GM21529 (cell line): ENCODE results near the gene NCOA6.
"Not testable (repeated sequence)": the region's sequence is repeated elsewhere in the genome, so short reads cannot be mapped to it uniquely, and the experiment has no call there.

Experiments used
- ATAC-seq: cut with Tn5 transposase; IDR thresholded peaks from one replicate; pipeline ENCODE4 v1.9.1; 2021; ENCODE audit not compliant: unreplicated experiment

Gene NCOA6

DNA sequence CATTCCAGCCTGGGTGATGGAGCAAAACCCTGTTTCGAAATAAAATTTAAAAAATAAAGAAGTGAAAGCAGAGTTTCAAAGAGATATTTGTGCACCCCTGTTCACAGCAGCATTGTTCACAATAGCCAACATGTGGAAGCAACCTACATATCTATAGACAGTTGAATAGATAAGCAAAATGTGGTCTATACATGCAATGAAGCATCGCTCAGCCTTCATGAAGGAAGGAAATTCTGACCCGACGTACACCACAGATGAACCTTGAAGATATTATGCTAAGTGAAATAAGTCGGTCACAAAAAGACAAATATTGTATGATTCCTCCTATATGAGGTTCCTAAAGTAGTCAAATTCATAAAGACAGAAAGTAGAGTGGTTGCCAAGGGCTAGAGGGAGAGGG lies 6.5 kb upstream of the NCOA6 start:
- no peak for ATAC-seq

DNA sequence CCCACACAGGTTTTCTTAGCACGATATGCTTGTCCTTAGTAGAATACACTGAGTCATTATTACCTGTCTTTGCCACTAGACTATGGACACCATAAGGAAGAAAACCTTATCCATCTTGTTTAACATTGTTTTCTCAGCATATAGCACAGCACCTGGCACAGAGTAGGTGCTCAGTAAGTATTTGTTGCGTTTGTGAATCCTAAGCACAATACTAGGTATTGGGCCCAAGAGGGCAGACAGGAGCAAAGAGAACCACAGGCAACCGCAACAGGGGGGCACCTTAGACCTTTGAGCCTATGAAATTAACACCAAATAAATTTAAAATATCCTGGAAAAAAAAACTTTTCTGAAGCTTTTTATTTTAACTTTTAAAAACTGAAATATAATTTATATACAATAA lies 3.7 kb upstream of the NCOA6 start:
- ATAC-seq: no peak

DNA sequence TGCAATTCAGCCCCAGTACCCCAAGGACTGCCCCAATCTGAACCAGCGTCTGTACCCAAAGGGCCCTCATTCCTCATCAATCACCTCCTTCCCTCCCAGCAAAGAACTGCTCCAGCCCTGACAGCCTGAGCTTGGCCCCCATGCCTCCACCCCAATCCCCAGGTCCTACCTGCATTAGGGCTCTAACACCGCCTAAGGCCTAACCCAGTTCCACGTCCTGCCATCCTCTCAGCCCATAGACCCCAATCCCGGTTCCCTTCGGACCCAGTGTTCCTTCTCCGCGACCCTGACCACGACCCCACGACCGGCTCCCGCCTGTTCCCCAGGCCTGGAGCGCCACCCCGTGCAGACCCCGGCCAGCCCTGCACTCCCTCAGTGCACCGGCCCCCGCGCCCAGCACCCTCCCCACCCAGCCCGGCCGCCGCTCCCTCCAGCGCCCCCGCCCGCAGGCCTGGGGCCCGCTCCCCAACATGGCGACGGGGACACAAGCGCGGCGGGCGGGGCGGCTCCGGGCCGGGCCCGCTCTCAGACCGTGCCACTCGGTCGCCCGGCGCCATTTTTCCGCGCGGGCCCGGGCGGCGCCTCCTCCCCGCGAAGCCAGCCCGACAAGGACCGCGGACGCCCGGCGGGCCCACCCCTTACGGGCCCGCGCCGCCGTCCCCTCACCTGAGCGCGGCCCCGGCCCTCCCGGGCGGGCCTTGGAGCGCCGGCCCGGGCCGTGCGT lies 483 bp downstream of the NCOA6 start:
- peak; percentile 73 for ATAC-seq

DNA sequence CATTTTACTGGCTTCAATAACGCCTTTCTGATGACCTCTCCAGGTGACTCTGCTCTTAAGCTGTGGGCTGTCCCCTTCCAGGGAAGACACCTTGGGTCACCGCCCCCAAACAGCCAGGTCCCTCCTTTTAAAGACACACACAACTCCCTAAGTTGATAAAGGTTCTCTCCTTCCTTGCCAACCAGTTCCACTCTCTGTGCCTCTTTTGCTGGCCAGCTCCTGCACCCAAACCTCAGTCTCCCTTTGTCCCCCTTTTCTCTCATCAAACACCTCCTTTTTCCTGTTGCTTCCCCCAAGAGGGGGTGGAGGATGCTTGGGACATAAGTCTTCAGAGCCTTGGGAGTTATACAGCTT lies 1.0 kb downstream of the NCOA6 start:
- peak; percentile 66 for ATAC-seq

DNA sequence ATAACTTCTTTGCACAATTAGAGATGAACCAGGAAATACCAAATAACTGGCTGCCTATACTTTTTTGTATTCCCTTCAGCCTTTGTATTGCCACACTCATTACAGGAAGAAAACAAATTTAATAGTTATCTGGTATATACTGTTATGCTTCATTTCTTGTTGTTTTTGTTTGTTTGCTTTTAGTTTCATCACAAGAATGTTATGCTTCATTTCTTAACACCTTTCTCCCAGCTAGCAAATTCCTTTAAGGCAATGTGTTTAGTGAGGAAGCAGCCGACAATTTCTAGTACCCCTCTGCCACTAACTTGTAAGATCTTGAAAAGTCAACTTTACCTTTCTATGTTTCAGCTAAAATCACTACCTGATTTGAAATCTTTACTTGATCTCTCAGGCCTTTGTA lies 1.4 kb downstream of the NCOA6 start:
- ATAC-seq: no peak

DNA sequence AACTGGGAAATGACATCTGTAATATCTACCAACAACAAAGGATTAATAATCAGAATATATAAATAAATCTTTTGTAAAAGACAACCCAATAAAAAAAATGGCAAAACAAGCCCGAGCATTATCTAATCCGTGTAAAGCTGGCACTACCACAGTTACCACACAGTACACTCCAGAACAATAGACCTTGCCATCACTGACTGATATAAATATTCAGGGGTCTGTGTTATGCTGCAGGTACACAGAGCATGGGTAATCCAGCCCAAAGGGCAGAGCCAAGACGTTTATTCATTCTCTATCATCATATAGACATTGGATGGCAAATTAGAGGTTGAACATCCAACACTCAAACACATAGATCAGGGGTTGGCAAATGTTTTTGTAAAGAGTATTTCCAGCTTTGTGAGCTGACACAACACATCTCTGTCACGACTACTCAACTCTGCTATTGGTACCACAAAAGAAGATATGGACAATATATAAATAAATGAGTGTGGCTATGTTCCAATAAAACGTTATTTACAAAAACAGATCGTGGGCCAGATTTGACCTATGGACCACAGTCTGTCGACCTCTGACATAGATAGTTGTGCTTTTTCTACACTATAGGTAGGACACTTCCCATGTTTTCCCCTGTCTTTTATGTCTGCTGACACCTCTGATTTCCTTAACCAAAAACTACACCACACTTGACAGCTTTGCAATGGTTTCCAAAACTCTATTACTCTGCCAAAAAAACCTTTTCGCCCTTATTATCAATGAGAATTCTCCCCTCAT lies 4.5 kb downstream of the NCOA6 start:
- no peak for ATAC-seq

DNA sequence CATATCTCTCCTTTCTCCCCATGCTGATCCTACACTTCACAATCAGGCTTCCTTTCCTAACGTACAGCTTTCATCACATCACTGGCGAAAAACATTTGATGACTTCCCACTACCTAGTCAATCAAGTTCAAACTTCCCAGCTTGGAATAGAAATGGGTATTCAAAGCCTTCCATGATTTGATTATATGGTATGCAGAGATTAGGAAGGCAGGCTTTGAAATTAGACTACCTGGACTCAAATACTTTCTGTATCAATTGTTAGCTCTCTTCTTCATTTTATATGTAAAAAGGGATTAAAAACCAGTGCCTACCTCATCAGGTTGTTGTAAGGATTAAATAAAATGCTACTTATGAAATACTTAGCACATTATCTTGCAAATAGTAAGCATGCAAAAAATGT lies 7.7 kb downstream of the NCOA6 start:
- no peak for ATAC-seq

DNA sequence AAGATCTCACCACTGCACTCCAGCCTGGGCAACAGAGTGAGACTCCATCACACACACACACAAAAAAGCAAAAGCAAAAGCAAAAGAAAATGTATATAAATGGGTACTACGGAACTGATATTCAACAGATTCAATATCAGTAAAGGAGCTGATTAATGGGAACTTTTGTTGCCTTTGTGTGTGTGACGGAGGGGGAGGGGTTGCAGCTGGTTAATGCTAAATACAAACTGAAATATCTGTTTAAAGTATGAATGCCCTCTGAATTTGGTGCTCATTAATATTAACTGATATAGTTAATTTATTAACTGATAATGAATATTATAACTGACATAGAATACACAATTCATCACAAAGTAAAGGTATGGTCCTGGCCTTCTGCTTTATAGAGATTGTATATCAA lies 8.4 kb downstream of the NCOA6 start:
- ATAC-seq: no peak

DNA sequence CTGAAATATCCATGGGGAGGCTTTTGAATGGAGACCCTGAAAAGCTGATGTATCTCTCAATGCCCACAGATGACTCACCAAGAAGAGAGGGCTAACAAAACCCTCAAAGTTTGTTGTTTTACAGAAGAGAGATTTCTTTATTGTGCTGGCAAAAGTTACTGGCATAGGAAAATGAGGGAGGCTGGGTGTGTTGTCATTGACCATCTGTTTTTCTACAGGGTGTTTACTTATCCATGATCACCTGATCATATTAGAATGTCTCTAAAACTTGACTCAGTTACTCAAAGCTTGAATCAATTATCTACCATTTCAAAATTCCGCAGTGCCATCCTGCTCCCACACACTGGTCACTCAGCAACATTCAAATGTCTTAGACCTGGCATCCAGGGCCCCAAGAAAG lies 9.8 kb downstream of the NCOA6 start:
- ATAC-seq: no peak

DNA sequence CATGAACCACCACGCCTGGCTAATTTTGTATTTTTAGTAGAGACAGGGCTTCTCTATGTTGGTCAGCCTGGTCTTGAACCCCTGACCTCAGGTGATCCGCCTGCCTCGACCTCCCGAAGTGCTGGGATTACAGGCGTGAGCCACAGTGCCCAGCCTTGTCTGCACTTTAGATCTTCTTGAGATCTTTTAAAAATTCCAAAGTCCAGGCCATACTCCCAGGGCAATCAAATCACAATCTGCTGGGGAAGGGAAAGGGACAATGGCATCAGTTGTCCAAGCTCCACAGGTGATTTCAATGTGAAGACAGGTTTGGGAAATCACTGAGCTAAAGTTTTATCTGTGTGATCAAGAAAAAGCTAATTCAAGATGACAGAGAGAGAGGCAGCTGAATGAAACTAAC lies 16.9 kb downstream of the NCOA6 start:
- no peak for ATAC-seq

DNA sequence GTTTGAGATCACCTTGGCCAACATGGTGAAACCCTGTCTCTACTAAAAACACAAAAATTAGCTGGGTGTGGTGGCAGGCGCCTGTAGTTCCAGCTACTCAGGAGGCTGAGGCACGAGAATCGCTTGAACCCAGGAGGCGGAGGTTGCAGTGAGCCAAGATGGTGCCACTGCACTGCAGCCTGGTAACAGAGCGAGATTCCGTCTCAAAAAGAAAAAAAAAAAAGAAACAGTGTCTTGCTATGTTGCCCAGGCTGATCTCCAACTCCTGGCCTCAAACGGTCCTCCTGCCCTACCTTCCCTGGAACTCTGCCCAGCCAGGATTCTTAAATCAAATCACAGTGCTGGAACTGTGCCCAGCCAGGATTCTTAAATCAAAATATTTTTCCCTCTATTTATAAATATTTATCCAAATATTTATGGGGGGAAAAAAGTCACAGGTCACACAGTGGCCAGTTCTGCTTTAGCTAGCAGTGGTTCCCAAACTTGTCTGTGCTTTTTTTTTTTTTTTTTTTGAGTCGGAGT lies 17.4 kb downstream of the NCOA6 start:
- ATAC-seq: not testable (repeated sequence)

DNA sequence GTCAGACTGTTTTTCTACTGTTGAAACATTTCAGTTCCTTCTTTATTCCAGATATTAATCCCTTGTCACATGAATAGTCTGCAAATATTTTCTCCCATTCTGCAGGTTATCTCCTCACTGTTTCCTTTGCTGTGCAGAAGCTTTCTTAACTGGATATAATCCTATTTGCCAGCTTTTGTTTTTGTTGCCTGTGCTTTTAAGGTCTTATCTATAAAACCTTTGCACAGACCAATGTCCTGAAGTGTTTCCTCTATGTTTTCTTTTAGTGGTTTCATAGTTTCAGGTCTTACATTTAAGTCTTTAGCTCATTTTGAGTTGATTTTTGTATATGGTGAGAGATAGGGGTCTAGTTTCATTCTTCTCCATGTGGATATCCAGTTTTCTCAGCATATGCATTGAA lies 19.2 kb downstream of the NCOA6 start:
- no peak for ATAC-seq

DNA sequence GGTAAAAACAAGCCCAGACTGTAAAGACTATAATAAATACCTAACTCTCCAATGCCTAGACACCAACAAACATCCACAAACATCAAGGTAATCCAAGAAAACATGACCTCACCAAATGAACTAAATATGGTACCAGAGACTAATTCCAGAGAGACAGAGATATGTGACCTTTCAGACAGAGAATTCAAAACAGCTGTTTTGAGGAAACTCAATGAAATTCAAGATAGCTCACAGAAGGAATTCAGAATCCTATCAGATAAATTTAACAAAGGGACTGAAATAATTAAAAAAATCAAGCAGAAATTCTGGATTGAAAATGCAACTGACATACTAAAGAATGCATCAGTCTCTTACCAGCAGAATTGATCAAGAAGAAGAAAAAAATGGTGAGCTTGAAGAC lies 26.6 kb downstream of the NCOA6 start:
- ATAC-seq: no peak

DNA sequence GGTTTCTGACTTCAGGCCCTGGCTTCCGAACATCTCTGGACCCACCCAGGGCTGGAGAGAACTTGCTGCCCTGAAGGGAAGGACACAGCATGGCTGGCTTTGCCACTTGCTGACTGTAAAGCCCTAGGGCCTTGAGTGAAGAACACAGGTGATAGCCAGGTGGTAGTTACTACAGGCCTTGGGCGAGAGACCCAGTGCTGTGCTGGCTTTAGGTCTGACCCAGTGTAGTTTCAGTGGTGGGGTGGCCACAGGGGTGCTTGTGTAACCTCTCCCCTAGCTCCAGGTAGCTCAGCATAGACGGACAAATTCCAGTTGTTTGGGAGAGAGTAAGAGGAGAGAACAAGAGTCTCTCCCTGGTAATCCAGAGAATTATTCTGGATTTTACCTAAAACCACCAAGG lies 27.1 kb downstream of the NCOA6 start:
- no peak for ATAC-seq

DNA sequence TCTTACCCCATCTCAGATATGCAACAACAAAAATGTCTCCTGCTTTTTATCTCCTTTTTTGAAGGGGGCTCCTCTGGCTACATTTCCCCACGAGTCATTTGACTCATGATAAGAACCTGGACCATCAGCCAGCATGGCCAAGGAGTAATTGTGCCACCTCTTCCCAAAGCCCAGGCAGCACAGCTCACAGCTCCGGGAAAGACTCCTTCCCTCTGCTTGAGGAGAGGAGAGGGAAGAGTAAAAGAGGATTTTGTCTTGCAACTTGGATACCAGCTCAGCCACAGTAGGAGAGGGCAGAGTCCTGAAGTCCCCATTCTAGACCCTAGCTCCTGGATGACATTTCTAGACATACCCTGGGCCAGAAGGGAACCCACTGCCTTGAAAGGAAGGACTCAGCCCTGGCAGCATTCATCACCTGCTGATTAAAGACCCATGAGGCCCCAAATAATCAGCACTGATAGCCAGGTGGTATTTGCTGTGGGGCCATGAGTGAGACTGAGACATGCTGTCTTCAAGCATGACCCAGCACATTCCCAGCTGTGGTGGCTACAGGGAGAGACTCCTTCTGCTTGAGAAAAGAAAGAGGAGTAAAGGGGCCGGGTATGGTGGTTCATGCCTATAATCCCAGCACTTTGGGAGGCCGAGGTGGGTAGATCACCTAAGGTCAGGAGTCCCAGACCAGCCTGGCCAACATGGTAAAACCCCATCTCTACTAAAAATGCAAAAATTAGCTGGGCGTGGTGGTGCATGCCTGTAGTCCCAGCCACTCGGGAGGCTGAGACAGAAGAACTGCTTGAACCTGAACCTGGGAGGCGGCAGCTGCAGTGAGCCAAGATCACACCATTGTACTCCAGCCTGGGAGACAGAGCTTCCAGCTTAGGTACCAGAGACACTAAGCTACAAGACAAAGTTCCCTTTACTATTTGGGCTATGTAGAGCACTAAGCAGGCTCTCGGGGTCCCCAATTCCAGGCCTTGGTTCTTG lies 28.1 kb downstream of the NCOA6 start:
- no peak for ATAC-seq

DNA sequence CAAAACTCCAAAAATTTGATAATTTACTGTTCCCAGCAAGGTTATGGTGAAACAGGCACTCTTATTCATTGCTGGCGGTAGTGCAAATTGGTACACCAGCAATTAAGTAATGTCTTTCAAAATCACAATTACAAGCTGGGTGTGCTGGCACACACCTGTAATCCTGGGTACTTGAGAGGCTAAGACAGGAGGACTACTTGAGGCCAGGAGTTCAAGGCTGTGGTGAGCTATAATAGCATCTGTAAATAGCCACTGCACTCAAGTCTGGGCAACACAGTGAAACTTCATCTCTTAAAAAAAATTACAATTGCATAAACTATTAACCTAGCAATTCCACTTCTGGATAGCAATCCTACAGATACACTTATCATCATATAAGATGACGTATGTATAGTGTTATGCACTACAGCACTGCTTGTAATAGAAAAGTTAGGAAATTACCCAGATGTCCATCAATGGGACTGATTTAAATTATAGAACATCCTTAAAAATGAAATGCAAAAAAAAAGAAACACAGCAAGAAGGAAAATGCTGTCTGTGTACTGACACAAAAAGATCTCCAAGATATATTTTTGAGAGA lies 31.4 kb downstream of the NCOA6 start:
- ATAC-seq: no peak

DNA sequence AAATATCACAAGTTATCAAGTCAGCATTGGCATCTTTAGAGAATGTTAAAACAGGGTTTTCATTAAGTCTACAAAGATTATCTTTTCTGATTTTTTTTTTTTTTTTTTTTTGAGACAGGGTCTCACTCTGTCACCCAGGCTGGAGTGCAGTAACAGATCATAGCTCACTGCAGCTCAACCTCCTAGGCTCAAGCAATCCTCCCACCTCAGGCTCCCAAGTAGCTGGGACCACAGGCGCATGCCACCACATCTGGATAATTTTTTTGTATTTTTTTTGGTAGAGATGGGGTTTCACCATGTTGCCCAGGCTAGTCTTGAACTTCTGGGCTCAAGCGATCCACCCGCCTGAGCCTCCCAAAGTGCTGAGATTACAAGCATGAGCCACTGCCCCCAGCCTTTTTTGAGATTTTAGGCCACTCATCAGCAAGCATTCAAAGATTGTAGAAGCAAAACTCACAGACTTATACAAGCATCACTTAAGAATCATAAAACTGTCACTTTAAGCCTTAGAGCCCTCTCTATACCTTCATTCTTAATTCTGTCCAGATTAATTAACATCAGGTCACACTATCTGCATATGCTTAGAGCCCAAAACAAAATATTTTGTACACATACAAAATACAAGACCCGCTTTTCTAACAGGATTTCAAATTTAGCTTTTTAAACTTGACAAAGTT lies 32.6 kb downstream of the NCOA6 start:
- no peak for ATAC-seq

DNA sequence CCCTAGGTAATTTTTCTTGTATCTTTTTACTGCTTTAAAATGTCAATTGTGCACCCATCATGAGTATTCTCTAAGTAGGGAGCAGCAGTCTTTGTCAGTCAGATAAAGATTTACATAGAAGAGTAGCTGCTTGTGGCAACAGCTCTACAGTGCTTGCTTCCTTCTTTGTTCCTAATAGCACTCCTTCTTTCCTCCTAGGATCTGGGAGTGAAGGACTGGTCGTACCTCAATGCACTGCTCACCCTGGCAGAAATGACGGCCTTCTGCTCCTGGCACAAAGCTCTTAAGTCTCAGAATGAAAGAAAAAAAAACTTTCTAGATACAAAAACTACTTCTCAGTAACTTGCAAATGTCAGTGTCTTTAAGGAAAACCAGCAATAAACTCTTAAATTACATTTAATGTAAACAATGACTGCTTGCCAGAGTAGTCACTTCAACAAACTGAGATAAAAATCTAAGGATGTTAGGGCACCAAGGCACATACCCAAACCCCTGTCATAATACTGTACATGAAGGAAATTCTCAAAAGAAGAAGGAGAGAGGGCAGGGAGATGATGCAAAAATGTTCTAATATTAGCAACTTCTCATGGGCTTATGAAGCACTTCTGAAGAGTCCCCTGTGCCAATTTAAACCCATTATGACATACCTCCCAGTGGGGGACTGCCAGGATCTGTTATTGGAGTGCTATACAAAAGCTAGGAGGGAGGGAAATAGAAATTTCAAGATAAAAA lies 34.0 kb downstream of the NCOA6 start:
- no peak for ATAC-seq

DNA sequence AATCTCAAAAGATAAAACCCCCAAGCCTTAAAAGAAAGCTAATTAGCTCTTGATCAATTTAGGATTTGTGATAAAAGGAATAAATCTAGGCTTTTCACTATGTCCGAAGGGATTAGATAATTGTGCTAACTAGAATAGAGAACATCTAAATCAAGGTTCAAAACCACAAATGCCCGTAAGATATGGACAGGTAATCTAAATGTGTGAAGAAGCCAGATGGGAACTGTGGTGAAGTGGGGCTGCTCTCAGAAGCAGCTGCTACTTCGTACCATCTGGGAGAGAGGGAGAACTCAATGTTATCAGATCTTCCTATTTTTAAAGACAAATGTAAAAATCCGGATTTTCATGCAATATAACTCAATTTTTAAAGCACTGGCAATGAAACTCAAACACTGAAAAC lies 44.2 kb downstream of the NCOA6 start:
- no peak for ATAC-seq

DNA sequence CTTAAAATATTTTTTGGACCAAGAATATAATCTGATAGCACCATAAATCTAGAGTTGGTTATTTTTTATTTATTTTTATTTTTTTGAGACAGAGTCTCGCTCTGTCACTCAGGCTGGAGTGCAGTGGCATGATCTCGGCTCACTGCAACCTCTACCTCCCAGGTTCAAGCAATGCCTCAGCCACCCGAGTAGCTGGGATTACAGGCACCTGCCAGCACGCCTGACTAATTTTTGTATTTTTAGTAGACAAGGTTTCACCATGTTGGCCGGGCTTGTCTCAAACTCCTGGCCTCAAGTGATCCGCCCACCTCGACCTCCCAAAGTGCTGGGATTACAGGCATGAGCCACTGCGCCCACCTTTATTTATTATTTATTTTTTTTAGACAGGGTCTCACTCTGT lies 45.2 kb downstream of the NCOA6 start:
- not testable (repeated sequence) for ATAC-seq
